Measurements from ENCODE around the gene FBXW4.

Gene FBXW4

DNA sequence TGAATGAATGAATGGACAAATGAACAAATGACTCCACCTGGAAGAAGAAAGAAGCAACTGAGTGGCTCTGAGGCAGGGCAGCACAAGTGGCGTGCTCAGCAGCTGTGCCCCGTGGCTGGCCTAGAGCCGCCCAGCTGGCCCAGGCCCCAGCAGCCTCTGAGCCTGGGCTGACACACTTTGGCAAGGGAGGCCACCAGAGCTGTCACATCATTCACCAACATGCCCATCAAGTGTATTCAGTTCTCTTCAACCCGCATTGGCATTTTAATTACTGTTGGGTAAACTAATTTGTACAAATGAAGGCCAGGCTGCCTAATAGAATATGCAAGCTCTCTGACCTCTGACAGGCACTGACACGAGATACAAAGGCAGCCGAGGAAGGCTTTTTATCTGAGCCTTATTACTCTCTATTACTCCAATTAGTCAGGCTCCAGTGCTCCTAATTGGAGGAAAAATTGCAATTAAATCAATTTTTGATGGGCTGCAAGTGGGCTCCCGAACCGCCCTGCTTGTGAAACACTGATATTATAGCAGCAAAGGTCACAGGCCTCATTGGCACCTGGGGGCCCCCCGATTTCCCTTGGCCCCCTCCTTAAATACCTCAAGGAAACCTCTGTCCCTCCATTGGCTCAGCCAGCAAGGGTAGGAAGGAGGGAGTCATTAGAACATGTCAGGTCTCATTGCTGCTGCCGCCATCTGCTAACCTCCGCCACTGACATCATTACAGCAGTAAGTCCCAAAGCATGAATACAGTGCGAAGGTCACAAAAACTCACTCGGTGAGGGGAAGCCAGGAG lies 64.9 kb downstream of the FBXW4 start:
- Histone ChIP-seq H3K9me3 (ENCODE audit: control insufficient read depth, insufficient read depth, low read length) (no peaks in the 10 kb centered on the region; the same call in 1 of the 2 replicates), H3K9ac (ENCODE audit: low read depth, low read length) (no peak overlapping the region), H3K36me3 (ENCODE audit: insufficient read depth, low read length) (no peaks in the 10 kb centered on the region), H3K4me1 (ENCODE audit: insufficient read depth, low read length) (no peaks in the 10 kb centered on the region)

DNA sequence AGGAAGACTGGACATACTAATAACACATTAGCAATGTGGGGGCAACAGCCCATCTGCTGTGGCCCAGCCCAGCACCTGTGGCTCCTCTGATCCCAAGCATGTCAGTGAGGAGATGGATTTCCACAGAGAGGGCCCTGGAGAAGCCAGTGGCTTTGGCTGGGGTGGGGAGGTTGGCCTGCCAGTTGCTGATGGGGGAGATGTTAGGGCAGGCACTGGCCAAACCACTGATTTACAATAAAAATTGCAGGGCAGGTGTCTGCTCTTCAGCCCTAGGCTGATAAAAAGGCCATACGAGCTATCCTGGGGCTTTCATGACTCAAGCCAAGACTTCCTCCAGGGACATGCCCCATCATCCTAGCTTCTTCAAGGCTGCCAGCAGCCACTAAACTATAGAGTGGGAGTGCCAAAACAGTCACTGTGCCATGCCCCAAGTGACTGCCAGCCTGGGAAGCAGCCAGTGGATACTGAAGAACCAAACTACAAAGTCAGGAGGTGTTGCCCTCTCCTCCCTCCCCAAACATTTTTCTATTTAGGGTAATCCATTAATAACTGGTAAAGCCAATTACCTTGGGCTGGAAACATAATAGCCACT lies 69.1 kb downstream of the FBXW4 start:
- Histone ChIP-seq H3K9ac (ENCODE audit: low read depth, low read length) (no peak overlapping the region), H3K36me3 (ENCODE audit: insufficient read depth, low read length) (0 out of 2 replicates have a peak, but pooled peaks cover 4% of the 10 kb centered on the region), H3K4me1 (ENCODE audit: insufficient read depth, low read length) (no peaks in the 10 kb centered on the region), H3K9me3 (ENCODE audit: control insufficient read depth, insufficient read depth, low read length) (no peaks in the 10 kb centered on the region; the same call in 1 of the 2 replicates)

DNA sequence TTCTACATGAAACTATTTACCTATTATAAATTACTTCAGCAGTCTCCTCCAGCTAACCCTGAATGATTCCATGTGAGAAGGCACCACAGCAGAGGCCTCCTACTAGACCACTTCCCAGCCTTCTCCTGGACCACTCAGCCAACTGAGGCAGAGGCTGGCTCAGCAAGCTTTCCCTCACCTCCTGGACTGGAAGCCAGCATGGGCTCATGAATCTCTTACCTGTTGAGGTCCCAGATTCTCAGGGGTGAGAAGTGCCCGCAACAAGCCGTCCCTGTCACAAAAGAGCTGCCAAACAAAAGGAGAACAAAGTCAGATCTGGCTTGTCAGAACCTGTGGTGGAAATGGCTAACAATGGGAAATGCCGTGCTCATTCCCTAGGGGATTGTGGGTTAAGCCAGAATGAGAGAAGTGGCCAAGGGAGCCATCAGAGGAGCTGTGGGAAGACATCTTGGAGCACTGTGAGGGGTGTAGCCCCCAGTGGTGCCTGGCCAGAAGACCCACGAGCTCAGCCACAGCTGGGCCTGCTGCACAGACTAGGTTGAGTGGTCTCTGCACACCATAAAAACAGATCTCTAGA lies 70.4 kb downstream of the FBXW4 start:
- 0 out of 2 replicates have a peak, but pooled peaks cover 4% of the 10 kb centered on the region for H3K36me3 ChIP-seq (ENCODE audit: insufficient read depth, low read length)

GRCh38 chr10:101623528-101623927 lies 71.4 kb downstream of the FBXW4 start:
- Histone ChIP-seq H3K36me3 (ENCODE audit: insufficient read depth, low read length) (0 out of 2 replicates have a peak, but pooled peaks cover 4% of the 10 kb centered on the region), H3K9ac (ENCODE audit: low read depth, low read length) (no peak overlapping the region), H3K9me3 (ENCODE audit: control insufficient read depth, insufficient read depth, low read length) (no peaks in the 10 kb centered on the region), H3K4me1 (ENCODE audit: insufficient read depth, low read length) (no peaks in the 10 kb centered on the region)

More for the DNA sequence above, 70.4 kb downstream of the FBXW4 start:
- Histone ChIP-seq H3K9ac (ENCODE audit: low read depth, low read length) (no peak overlapping the region), H3K9me3 (ENCODE audit: control insufficient read depth, insufficient read depth, low read length) (no peaks in the 10 kb centered on the region), H3K4me1 (ENCODE audit: insufficient read depth, low read length) (no peaks in the 10 kb centered on the region)

DNA sequence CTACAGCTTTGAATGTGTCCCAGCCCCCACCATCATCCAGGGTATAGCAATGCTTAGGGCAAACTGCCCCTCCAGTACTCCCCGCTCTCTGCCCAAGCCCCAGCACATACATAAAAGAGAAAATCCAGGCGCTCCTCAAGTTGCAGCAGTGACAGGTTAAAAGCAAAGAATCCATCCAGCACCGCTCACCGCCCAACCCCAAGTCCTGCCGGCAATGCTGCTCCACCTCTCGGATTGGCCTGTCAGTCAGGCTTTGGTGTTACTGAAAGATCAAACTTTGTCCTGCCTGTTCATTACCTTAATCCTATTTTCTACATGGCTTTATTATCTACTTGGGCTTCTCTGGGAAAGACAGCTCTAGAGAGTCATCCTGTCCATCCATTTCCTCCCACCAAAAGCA lies 75.0 kb downstream of the FBXW4 start:
- Histone ChIP-seq H3K9me3 (ENCODE audit: control insufficient read depth, insufficient read depth, low read length) (no peaks in the 10 kb centered on the region), H3K4me1 (ENCODE audit: insufficient read depth, low read length) (peaks cover 8% of the 10 kb centered on the region), H3K36me3 (ENCODE audit: insufficient read depth, low read length) (0 out of 2 replicates have a peak, but pooled peaks cover 4% of the 10 kb centered on the region), H3K9ac (ENCODE audit: low read depth, low read length) (no peak overlapping the region)

DNA sequence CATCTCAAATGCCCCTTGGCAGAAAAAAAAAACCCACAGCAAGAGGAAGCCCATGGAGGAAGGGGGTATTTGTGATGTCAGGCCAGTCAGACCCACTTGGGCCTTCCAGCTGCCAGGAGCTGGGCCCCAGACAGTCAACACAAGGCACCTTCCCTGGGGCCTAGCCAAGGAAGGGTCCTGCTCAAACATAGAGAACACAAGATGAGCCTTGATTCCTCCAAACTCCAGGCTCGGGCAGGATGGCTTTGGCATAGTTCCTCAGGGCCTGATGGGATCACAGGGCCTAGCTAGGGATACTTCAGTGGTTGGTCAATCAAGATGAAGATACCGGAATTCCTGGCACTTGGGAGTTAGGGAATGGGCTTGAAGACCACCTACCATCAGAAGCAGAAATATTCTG lies 76.1 kb downstream of the FBXW4 start:
- H3K9me3 ChIP-seq (ENCODE audit: control insufficient read depth, insufficient read depth, low read length) = no peaks in the 10 kb centered on the region
- no peaks in the 10 kb centered on the region for H3K36me3 ChIP-seq (ENCODE audit: insufficient read depth, low read length)
- peaks cover 15% of the 10 kb centered on the region for H3K4me1 ChIP-seq (ENCODE audit: insufficient read depth, low read length)
- no peak overlapping the region for H3K9ac ChIP-seq (ENCODE audit: low read depth, low read length)

- Histone ChIP-seq H3K9me3 (ENCODE audit: control insufficient read depth, insufficient read depth, low read length) (no peaks in the 10 kb centered on the region), H3K36me3 (ENCODE audit: insufficient read depth, low read length) (no peaks in the 10 kb centered on the region), H3K9ac (ENCODE audit: low read depth, low read length) (no peak overlapping the region), H3K4me1 (ENCODE audit: insufficient read depth, low read length) (peaks cover 15% of the 10 kb centered on the region)
Measured at GRCh38 chr10:101617824-101618568, 77.0 kb downstream of the FBXW4 start.

- Histone ChIP-seq H3K9ac (ENCODE audit: low read depth, low read length) (no peak overlapping the region), H3K4me1 (ENCODE audit: insufficient read depth, low read length) (peaks cover 15% of the 10 kb centered on the region), H3K36me3 (ENCODE audit: insufficient read depth, low read length) (no peaks in the 10 kb centered on the region), H3K9me3 (ENCODE audit: control insufficient read depth, insufficient read depth, low read length) (no peaks in the 10 kb centered on the region)
Measured at GRCh38 chr10:101617102-101617823, 77.7 kb downstream of the FBXW4 start.

DNA sequence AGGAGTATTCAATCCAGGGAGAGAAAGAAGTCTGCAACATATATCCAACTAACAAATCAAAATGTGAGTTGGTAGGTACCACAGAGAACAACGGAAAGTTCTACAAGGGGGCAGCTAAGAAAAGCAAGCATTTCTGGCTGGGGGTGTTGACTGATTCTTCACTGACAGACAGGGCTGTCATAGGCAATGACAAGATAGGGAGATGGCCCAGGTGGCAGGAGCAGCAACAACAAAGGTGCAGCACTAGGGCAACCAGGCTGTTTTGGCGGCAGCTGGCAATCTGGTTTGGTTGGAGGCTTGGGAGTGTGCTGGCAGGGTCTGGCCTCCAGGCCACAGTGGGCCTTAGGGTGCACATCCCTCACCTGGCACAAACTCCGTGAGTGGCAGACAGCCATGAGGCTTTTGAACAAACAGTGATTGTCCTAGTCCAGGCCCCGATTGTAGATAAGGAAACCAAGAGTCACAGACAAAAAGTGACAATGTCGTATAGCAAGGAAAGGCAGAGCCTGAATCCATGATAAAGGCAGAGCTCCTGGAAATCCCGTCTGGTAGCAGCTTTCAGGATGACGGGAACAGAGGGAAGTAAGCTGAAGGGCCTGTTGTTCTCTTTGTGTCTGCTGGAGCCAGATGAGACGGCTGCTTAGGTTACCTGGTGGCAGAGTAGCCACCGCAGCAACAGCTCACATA lies 78.4 kb downstream of the FBXW4 start:
- H3K36me3 ChIP-seq (ENCODE audit: insufficient read depth, low read length) = no peaks in the 10 kb centered on the region
- peaks cover 15% of the 10 kb centered on the region for H3K4me1 ChIP-seq (ENCODE audit: insufficient read depth, low read length)
- H3K9me3 ChIP-seq (ENCODE audit: control insufficient read depth, insufficient read depth, low read length) = no peaks in the 10 kb centered on the region
- H3K9ac ChIP-seq (ENCODE audit: low read depth, low read length) = no peak overlapping the region

DNA sequence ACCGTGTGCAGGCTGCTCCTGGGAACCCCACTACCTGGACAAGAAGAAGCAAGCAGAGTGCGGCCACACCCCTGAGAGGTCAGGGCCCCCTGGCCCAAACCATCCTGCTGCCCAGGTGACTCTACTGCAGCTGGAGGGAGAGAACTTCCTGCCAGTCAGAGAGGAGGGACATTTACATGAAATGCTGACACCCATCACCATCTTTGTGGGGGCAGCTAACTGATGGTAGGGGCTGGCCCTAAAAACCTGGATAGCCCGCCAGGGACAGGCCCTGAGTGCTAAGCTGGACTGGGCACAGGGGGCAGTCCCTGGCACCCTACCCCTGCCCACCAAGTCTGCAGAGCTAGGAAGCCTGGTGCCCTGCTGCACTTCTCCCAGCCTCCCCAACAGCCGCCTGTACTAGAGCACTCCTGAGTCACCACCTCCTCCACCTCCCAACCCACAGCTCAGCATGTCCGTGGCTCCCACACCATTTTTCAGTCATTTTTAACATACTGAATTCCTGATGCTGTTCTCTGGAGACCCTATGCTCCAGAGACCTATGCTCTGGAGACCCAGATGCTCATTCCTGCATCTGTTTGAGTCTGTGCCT lies 79.3 kb downstream of the FBXW4 start:
- H3K9ac ChIP-seq (ENCODE audit: low read depth, low read length) = no peak overlapping the region
- H3K4me1 ChIP-seq (ENCODE audit: insufficient read depth, low read length) = peaks cover 15% of the 10 kb centered on the region
- no peaks in the 10 kb centered on the region for H3K36me3 ChIP-seq (ENCODE audit: insufficient read depth, low read length)
- no peaks in the 10 kb centered on the region for H3K9me3 ChIP-seq (ENCODE audit: control insufficient read depth, insufficient read depth, low read length)

- no peaks in the 10 kb centered on the region for H3K36me3 ChIP-seq (ENCODE audit: insufficient read depth, low read length)
- peaks cover 15% of the 10 kb centered on the region for H3K4me1 ChIP-seq (ENCODE audit: insufficient read depth, low read length)
- no peak overlapping the region for H3K9ac ChIP-seq (ENCODE audit: low read depth, low read length)
- H3K9me3 ChIP-seq (ENCODE audit: control insufficient read depth, insufficient read depth, low read length) = no peaks in the 10 kb centered on the region
Measured at GRCh38 chr10:101614663-101615524, 80.1 kb downstream of the FBXW4 start.

GRCh38 chr10:101613646-101614045 lies 81.3 kb downstream of the FBXW4 start:
- H3K9me3 ChIP-seq (ENCODE audit: control insufficient read depth, insufficient read depth, low read length) = no peaks in the 10 kb centered on the region
- peaks cover 15% of the 10 kb centered on the region for H3K4me1 ChIP-seq (ENCODE audit: insufficient read depth, low read length)
- peaks cover 5% of the 10 kb centered on the region; the same call in 1 of the 2 replicates for H3K36me3 ChIP-seq (ENCODE audit: insufficient read depth, low read length)
- no peak overlapping the region for H3K9ac ChIP-seq (ENCODE audit: low read depth, low read length)
